IMR-90 (cell line): ENCODE measurements around the gene PLLP.
A peak's percentile ranks its signal among the peaks of the same experiment; 100 is the strongest.

ENCODE experiments used
- CHD1 ChIP-seq: IDR thresholded peaks from 2 replicates; pipeline ENCODE4 v1.6.1; 2012; ENCODE audit warnings: low read depth, low read length, improper control_type of control experiment
- RAD21 ChIP-seq: IDR thresholded peaks from 2 replicates; pipeline ENCODE4 v1.6.1; 2012; ENCODE audit warnings: low read length, improper control_type of control experiment
- TF ChIP-seq, protein P1 (sequence below): conservative IDR thresholded peaks from 2 replicates; pipeline ENCODE4 v1.5.1; 2012; ENCODE audit warnings: mild to moderate bottlenecking, low read depth, low read length, improper control_type of control experiment

DNA sequence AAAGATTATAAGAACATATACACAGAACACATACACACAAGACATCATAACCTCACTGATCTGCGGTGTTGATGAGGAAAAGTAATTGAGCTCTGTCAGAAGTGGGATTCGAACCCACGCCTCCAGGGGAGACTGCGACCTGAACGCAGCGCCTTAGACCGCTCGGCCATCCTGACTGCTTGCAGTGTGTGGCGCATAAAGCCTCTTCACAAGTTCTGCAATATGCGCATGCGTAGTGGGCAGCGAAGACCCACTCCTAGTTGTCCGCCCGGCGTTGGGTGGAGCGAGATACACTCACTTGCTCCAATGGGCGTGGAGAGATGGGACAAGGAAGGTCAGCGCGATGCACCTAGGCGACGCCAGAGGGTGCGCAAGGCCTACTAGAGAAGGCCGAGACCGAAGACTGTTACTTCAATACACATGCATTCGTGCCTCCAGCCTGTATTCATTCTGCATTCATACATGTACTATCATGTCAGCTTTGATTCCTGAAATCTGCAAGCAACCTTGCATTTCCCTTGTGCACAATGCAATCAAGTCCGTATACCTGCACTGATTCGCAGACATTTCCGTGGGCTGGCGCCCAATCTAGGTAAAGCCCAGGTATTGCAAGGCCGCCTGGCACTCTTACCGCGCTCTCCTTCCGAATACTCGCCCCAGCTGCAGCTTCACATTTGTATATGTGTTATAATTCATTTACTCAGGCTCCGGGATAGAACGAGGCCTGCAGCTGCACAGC is 16.1 kb upstream of the PLLP start:
- TF ChIP-seq, protein P1, sequence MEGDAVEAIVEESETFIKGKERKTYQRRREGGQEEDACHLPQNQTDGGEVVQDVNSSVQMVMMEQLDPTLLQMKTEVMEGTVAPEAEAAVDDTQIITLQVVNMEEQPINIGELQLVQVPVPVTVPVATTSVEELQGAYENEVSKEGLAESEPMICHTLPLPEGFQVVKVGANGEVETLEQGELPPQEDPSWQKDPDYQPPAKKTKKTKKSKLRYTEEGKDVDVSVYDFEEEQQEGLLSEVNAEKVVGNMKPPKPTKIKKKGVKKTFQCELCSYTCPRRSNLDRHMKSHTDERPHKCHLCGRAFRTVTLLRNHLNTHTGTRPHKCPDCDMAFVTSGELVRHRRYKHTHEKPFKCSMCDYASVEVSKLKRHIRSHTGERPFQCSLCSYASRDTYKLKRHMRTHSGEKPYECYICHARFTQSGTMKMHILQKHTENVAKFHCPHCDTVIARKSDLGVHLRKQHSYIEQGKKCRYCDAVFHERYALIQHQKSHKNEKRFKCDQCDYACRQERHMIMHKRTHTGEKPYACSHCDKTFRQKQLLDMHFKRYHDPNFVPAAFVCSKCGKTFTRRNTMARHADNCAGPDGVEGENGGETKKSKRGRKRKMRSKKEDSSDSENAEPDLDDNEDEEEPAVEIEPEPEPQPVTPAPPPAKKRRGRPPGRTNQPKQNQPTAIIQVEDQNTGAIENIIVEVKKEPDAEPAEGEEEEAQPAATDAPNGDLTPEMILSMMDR: peak; percentile 99
- TF ChIP-seq RAD21 (peak; percentile 100), CHD1 (no peak)
